ENCODE measurements around the gene SELENOV.

DNA sequence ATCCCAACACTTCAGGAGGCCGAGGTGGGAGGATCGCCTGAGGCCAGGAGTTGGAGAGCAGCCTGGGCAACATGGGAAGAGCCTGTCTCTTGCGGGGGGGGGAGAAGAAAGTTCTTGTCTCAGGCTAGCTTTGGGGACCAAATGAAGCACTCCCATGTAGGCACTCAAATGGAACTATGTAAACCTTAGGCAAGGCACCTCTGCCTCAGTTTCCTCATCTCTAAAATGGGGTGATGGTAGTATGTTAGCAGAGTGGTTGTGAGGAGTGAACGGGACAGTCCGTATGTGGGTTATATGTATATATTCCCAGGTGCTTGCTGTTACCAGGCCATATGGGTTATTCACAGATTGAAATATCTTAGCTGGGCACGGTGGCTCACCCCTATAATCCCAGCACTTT is 22.7 kb upstream of the SELENOV start:
- TF ChIP-seq, protein P1, sequence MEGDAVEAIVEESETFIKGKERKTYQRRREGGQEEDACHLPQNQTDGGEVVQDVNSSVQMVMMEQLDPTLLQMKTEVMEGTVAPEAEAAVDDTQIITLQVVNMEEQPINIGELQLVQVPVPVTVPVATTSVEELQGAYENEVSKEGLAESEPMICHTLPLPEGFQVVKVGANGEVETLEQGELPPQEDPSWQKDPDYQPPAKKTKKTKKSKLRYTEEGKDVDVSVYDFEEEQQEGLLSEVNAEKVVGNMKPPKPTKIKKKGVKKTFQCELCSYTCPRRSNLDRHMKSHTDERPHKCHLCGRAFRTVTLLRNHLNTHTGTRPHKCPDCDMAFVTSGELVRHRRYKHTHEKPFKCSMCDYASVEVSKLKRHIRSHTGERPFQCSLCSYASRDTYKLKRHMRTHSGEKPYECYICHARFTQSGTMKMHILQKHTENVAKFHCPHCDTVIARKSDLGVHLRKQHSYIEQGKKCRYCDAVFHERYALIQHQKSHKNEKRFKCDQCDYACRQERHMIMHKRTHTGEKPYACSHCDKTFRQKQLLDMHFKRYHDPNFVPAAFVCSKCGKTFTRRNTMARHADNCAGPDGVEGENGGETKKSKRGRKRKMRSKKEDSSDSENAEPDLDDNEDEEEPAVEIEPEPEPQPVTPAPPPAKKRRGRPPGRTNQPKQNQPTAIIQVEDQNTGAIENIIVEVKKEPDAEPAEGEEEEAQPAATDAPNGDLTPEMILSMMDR (conservative IDR thresholded peaks at IDR 0.05 in 1 of 2, IDR thresholded peaks at IDR 0.05 in 1 of 2; ENCODE audit: extremely low read depth in 1 of 2, insufficient read depth in 1 of 2, low read depth in 1 of 2, low read length in 2 of 2): no peak
- no peak for TF ChIP-seq EZH2 (IDR thresholded peaks at IDR 0.05; ENCODE audit: borderline replicate concordance, low read length)

All from mammary epithelial cell (primary cell).